Natural killer cell (primary cell): ENCODE measurements around the gene VTCN1. TPM values are rescaled to one million over a fixed set of nuclear protein-coding genes. Genes with fewer than 3 reads are reported as not detected.

Experiments
- ATAC-seq, 3 donors: fragments of 150-1000 bp in 2 of 3; fragments of 200-7000 bp in 1 of 3; cut with Tn5 transposase; 1 replicate in 1 of 3; 2 replicates in 2 of 3; pipeline ENCODE4 v1.10.0; 2021; ENCODE audit warnings: mild to moderate bottlenecking in 2 of 3, moderate library complexity in 2 of 3
- DNase-seq, 2 donors: peaks; one replicate each; pipeline versions ENCODE4 v3.0.0 to v3.0.0-alpha.2; 2013 to 2021; ENCODE audit warnings: mixed read lengths in 1 of 2
- H3K27ac ChIP-seq: one replicate; pipeline ENCODE4 v1.5.1; 2013; ENCODE audit warnings: mild to moderate bottlenecking, low read length
- H3K27me3 ChIP-seq: one replicate; pipeline ENCODE4 v1.6.1; 2013; ENCODE audit warnings: low read length; ENCODE audit not compliant: control insufficient read depth, insufficient read depth
- H3K36me3 ChIP-seq: one replicate; pipeline ENCODE4 v1.6.1; 2013; ENCODE audit warnings: low read length; ENCODE audit not compliant: control insufficient read depth, insufficient read depth
- H3K4me1 ChIP-seq: one replicate; pipeline ENCODE4 v1.6.1; 2013; ENCODE audit warnings: low read length; ENCODE audit not compliant: control insufficient read depth, insufficient read depth
- H3K4me3 ChIP-seq: one replicate; pipeline ENCODE4 v1.5.1; 2013; ENCODE audit warnings: low read length
- H3K9me3 ChIP-seq: one replicate; pipeline ENCODE4 v1.6.1; 2013; ENCODE audit warnings: low read length; ENCODE audit not compliant: control insufficient read depth, insufficient read depth
- H3K27ac Mint-ChIP-seq, 2 donors: one replicate each; pipeline ENCODE4 v1.8.0; 2022; ENCODE audit warnings: mild to moderate bottlenecking in 2 of 2, mixed read lengths in 2 of 2, moderate library complexity in 1 of 2
- H3K27me3 Mint-ChIP-seq, 2 donors: one replicate each; pipeline ENCODE4 v1.8.0; 2022; ENCODE audit warnings: low read depth in 2 of 2, mixed read lengths in 2 of 2
- H3K36me3 Mint-ChIP-seq: one replicate; pipeline ENCODE4 v1.8.0; 2022; ENCODE audit warnings: mixed read lengths
- H3K4me1 Mint-ChIP-seq, 2 donors: one replicate each; pipeline ENCODE4 v1.8.0; 2022; ENCODE audit warnings: mixed read lengths in 2 of 2
- H3K4me3 Mint-ChIP-seq: one replicate; pipeline ENCODE4 v1.8.0; 2022; ENCODE audit warnings: mild to moderate bottlenecking, moderate library complexity, mixed read lengths
- H3K9me3 Mint-ChIP-seq, 2 donors: one replicate each; pipeline ENCODE4 v1.8.0; 2022; ENCODE audit warnings: mixed read lengths in 2 of 2
- WGBS: methylation state at CpG from one replicate; pipeline ENCODE4 v1.1.7; 2013; ENCODE audit warnings: missing lambda C conversion rate; ENCODE audit not compliant: insufficient coverage; 5-methylcytosine and 5-hydroxymethylcytosine counted together
- intact Hi-C: fragments of 100-400 bp; cut with micrococcal nuclease; formaldehyde crosslinking; loops from one replicate; pipeline ENCODE4 v1.14.2; 2022
- total RNA-seq, 4 donors: library from RNA; stranded (reverse); fragments of 120-200 nt in 1 of 4; gene quantifications; one replicate each; pipeline versions ENCODE4 v1.2.3 to v1.2.4, GENCODE V29; 2013 to 2022
- TF ChIP-seq, protein P1 (sequence below): fragments of 200-600 bp; IDR thresholded peaks from one replicate; pipeline ENCODE4 v1.8.0; 2022; ENCODE audit warnings: antibody characterized with exemption

The VTCN1 gene
- total RNA-seq, 3 donors from 2014 or later (not counting 1 experiment from before 2014, with no cell fraction given), result not detected

GRCh38 chr1:117178756-117179155, 32.0 kb downstream of the VTCN1 start:
- Histone ChIP-seq H3K27me3 (no peaks in the 10 kb centered on the region), H3K36me3 (no peaks in the 10 kb centered on the region), H3K4me3 (no peak overlapping the region), H3K27ac (no peak overlapping the region), H3K4me1 (no peaks in the 10 kb centered on the region), H3K9me3 (no peaks in the 10 kb centered on the region)
- H3K9me3 Mint-ChIP-seq, result no peaks in the 10 kb centered on the region
- no peaks in the 10 kb centered on the region for H3K27me3 Mint-ChIP-seq
- WGBS, result 94% methylated on average over 5 of the region's 5 CpGs
- DNase-seq (no peak), ATAC-seq (no peak)
- H3K4me3 Mint-ChIP-seq, result no peak overlapping the region
- TF ChIP-seq, protein P1, sequence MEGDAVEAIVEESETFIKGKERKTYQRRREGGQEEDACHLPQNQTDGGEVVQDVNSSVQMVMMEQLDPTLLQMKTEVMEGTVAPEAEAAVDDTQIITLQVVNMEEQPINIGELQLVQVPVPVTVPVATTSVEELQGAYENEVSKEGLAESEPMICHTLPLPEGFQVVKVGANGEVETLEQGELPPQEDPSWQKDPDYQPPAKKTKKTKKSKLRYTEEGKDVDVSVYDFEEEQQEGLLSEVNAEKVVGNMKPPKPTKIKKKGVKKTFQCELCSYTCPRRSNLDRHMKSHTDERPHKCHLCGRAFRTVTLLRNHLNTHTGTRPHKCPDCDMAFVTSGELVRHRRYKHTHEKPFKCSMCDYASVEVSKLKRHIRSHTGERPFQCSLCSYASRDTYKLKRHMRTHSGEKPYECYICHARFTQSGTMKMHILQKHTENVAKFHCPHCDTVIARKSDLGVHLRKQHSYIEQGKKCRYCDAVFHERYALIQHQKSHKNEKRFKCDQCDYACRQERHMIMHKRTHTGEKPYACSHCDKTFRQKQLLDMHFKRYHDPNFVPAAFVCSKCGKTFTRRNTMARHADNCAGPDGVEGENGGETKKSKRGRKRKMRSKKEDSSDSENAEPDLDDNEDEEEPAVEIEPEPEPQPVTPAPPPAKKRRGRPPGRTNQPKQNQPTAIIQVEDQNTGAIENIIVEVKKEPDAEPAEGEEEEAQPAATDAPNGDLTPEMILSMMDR, result no peak
- intact Hi-C loops, result no loop called here
- no peaks in the 10 kb centered on the region for H3K36me3 Mint-ChIP-seq
- no peaks in the 10 kb centered on the region for H3K4me1 Mint-ChIP-seq
- H3K27ac Mint-ChIP-seq, result no peak overlapping the region

GRCh38 chr1:117177376-117177775, 33.4 kb downstream of the VTCN1 start:
- Histone ChIP-seq H3K9me3 (no peaks in the 10 kb centered on the region), H3K36me3 (no peaks in the 10 kb centered on the region), H3K4me3 (no peak overlapping the region), H3K27ac (no peak overlapping the region), H3K27me3 (no peaks in the 10 kb centered on the region), H3K4me1 (no peaks in the 10 kb centered on the region)
- 54% methylated on average over 1 of the region's 1 CpG for WGBS
- H3K4me1 Mint-ChIP-seq, result no peaks in the 10 kb centered on the region
- TF ChIP-seq, protein P1, result no peak
- intact Hi-C loops, result no loop called here
- H3K9me3 Mint-ChIP-seq, result no peaks in the 10 kb centered on the region
- no peak overlapping the region for H3K4me3 Mint-ChIP-seq
- H3K27ac Mint-ChIP-seq, result no peak overlapping the region
- H3K27me3 Mint-ChIP-seq, result no peaks in the 10 kb centered on the region
- no peaks in the 10 kb centered on the region for H3K36me3 Mint-ChIP-seq
- no peak for ATAC-seq
- DNase-seq, result no peak

GRCh38 chr1:117176579-117176978, 34.1 kb downstream of the VTCN1 start:
- no peaks in the 10 kb centered on the region for H3K4me1 Mint-ChIP-seq
- WGBS, result 96% methylated on average over 4 of the region's 6 CpGs

GRCh38 chr1:117174851-117175250, 35.9 kb downstream of the VTCN1 start:
- Histone ChIP-seq H3K36me3 (no peaks in the 10 kb centered on the region), H3K27me3 (no peaks in the 10 kb centered on the region), H3K9me3 (no peaks in the 10 kb centered on the region), H3K4me3 (no peak overlapping the region), H3K27ac (no peak overlapping the region), H3K4me1 (no peaks in the 10 kb centered on the region)
- 95% methylated on average over 4 of the region's 4 CpGs for WGBS
- no peak overlapping the region for H3K4me3 Mint-ChIP-seq
- H3K27ac Mint-ChIP-seq, result no peak overlapping the region
- DNase-seq, result no peak
- TF ChIP-seq, protein P1, result no peak
- no peaks in the 10 kb centered on the region for H3K4me1 Mint-ChIP-seq
- intact Hi-C loops, result no loop called here
- H3K36me3 Mint-ChIP-seq, result no peaks in the 10 kb centered on the region
- ATAC-seq, result no peak
- H3K27me3 Mint-ChIP-seq, result no peaks in the 10 kb centered on the region
- H3K9me3 Mint-ChIP-seq, result no peaks in the 10 kb centered on the region

More at GRCh38 chr1:117176579-117176978, 34.1 kb downstream of the VTCN1 start:
- Mint-ChIP-seq H3K4me3 (no peak overlapping the region), H3K9me3 (no peaks in the 10 kb centered on the region), H3K36me3 (no peaks in the 10 kb centered on the region), H3K27ac (no peak overlapping the region), H3K27me3 (no peaks in the 10 kb centered on the region)
- intact Hi-C loops, result no loop called here
- Histone ChIP-seq H3K4me3 (no peak overlapping the region), H3K4me1 (no peaks in the 10 kb centered on the region), H3K9me3 (no peaks in the 10 kb centered on the region), H3K27me3 (no peaks in the 10 kb centered on the region), H3K27ac (no peak overlapping the region), H3K36me3 (no peaks in the 10 kb centered on the region)
- ATAC-seq, result no peak
- DNase-seq, result no peak
- TF ChIP-seq, protein P1, result no peak
